Suprapubic skin (tissue), 4 donors: ENCODE data around the gene AMER1.

Experiments
- POLR2A ChIP-seq, 2 donors: fragments of 450-650 bp; IDR thresholded peaks; one replicate each; pipeline ENCODE4 v1.6.1; 2017; ENCODE audit warnings: antibody characterized with exemption in 2 of 2, mild to moderate bottlenecking in 2 of 2, moderate library complexity in 2 of 2
- POLR2AphosphoS5 ChIP-seq, 3 donors: sonication (generic); formaldehyde crosslinking; IDR thresholded peaks; one replicate each; pipeline ENCODE4 v1.6.1; 2017; ENCODE audit warnings: antibody characterized with exemption in 3 of 3
- TF ChIP-seq, protein P1 (sequence below), 2 donors: fragments of 200-600 bp in 1 of 2; fragments of 450-650 bp in 1 of 2; sonication (generic) in 1 of 2; IDR thresholded peaks; one replicate each; pipeline ENCODE4 v1.5.1; 2016 to 2019; ENCODE audit warnings: antibody characterized with exemption in 2 of 2, mild to moderate bottlenecking in 1 of 2, moderate library complexity in 1 of 2

DNA sequence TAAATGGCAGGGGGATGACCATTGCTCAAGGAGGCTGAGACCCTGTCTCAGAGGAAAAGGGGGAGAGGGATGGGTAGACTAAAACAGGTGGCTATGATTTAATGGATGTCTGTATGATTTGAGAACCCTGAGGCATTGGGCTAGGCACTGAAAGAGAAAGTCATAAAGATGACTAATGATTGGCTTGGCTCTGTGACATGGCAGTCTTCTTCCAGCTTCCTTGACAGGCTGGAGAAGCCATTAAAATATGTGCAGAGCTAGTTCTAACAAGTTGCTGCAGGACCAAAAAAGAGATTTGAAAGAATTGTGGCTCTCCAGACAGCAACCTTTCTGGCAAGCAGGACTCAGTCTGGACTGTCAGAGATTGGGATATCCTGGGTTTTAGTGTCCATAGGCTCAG is 53.6 kb downstream of the AMER1 start:
- TF ChIP-seq, protein P1, sequence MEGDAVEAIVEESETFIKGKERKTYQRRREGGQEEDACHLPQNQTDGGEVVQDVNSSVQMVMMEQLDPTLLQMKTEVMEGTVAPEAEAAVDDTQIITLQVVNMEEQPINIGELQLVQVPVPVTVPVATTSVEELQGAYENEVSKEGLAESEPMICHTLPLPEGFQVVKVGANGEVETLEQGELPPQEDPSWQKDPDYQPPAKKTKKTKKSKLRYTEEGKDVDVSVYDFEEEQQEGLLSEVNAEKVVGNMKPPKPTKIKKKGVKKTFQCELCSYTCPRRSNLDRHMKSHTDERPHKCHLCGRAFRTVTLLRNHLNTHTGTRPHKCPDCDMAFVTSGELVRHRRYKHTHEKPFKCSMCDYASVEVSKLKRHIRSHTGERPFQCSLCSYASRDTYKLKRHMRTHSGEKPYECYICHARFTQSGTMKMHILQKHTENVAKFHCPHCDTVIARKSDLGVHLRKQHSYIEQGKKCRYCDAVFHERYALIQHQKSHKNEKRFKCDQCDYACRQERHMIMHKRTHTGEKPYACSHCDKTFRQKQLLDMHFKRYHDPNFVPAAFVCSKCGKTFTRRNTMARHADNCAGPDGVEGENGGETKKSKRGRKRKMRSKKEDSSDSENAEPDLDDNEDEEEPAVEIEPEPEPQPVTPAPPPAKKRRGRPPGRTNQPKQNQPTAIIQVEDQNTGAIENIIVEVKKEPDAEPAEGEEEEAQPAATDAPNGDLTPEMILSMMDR (IDR thresholded peaks at IDR 0.05), result no peak
- TF ChIP-seq POLR2A (IDR thresholded peaks at IDR 0.05), result no peak
- no peak for TF ChIP-seq POLR2AphosphoS5 (IDR thresholded peaks at IDR 0.05)
